Gastrocnemius medialis (tissue), 4 donors: ENCODE measurements around the gene GRM8.

Experiments
- POLR2A ChIP-seq, 2 donors: fragments of 450-650 bp; IDR thresholded peaks; one replicate each; pipeline ENCODE4 v1.6.1; 2017; ENCODE audit warnings: antibody characterized with exemption in 2 of 2, mild to moderate bottlenecking in 2 of 2, moderate library complexity in 2 of 2
- TF ChIP-seq, protein P1 (sequence below), 5 experiments: fragments of 450-650 bp in 3 of 5; fragments of 200-600 bp in 2 of 5; sonication (generic) in 2 of 5; IDR thresholded peaks in 4 of 5; conservative IDR thresholded peaks in 1 of 5; 1 replicate in 4 of 5; 2 replicates in 1 of 5; pipeline ENCODE4 v1.5.1; 2016 to 2019; ENCODE audit warnings: antibody characterized with exemption in 5 of 5, mild to moderate bottlenecking in 3 of 5, moderate library complexity in 3 of 5

DNA sequence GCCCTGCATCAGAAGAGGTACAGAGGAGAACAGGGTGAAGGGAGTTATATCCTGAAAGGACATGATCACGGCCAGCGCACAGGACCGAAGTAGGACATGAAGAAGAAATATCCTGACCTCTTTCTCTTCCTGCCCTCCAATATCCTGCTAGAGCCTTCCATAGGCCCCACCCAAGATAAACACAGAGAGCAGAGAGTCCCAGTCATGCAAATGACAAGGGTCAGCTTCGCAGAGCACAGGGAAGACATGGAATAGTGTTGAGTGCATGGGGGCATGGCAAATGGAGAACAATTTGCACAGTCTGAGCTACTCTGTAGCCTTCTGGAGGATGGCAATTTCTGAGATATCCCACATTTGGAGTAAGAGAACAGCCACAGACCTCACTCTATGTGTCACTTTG lies 371.4 kb downstream of the GRM8 start:
- TF ChIP-seq, protein P1, sequence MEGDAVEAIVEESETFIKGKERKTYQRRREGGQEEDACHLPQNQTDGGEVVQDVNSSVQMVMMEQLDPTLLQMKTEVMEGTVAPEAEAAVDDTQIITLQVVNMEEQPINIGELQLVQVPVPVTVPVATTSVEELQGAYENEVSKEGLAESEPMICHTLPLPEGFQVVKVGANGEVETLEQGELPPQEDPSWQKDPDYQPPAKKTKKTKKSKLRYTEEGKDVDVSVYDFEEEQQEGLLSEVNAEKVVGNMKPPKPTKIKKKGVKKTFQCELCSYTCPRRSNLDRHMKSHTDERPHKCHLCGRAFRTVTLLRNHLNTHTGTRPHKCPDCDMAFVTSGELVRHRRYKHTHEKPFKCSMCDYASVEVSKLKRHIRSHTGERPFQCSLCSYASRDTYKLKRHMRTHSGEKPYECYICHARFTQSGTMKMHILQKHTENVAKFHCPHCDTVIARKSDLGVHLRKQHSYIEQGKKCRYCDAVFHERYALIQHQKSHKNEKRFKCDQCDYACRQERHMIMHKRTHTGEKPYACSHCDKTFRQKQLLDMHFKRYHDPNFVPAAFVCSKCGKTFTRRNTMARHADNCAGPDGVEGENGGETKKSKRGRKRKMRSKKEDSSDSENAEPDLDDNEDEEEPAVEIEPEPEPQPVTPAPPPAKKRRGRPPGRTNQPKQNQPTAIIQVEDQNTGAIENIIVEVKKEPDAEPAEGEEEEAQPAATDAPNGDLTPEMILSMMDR (IDR thresholded peaks at IDR 0.05 in 4 of 5, conservative IDR thresholded peaks at IDR 0.05 in 1 of 5): no peak
- no peak for TF ChIP-seq POLR2A (IDR thresholded peaks at IDR 0.05)
